GM23338 (cell line): Measurements from ENCODE around the gene PRKG2. TPM values are rescaled to one million over a fixed set of nuclear protein-coding genes. Genes with fewer than 3 reads are reported as not detected.

ENCODE experiments used
- ATAC-seq: fragments of 200-7000 bp; cut with Tn5 transposase; 3 replicates; pipeline ENCODE4 v1.9.1; 2020
- DNase-seq: peaks from one replicate; pipeline ENCODE4 v3.0.0-alpha.2; 2015; ENCODE audit warnings: low spot score
- H2AFZ ChIP-seq: fragments of 200-600 bp; sonication (generic); 2 replicates; pipeline ENCODE4 v1.8.0; 2016; ENCODE audit warnings: antibody characterized with exemption, mild to moderate bottlenecking, moderate library complexity
- H3F3A ChIP-seq: fragments of 200-600 bp; sonication (generic); replicated peaks from 2 replicates; pipeline ENCODE4 v1.8.0; 2017; ENCODE audit warnings: antibody characterized with exemption, mixed run types, low read depth
- H3K27ac ChIP-seq: fragments of 200-600 bp; sonication (generic); 2 replicates; pipeline ENCODE4 v1.6.1; 2016; ENCODE audit warnings: low read depth
- H3K27me3 ChIP-seq: fragments of 200-600 bp; sonication (generic); 2 replicates; pipeline ENCODE4 v1.8.0; 2016; ENCODE audit warnings: mild to moderate bottlenecking, mixed run types, moderate library complexity; ENCODE audit not compliant: insufficient read depth
- H3K36me3 ChIP-seq: fragments of 200-600 bp; sonication (generic); 2 replicates; pipeline ENCODE4 v1.8.0; 2016; ENCODE audit warnings: mild to moderate bottlenecking; ENCODE audit not compliant: insufficient read depth
- H3K4me1 ChIP-seq: fragments of 200-600 bp; sonication (generic); 2 replicates; pipeline ENCODE4 v1.8.0; 2016; ENCODE audit warnings: mild to moderate bottlenecking, moderate library complexity; ENCODE audit not compliant: insufficient read depth
- H3K4me2 ChIP-seq: fragments of 200-600 bp; sonication (generic); 2 replicates; pipeline ENCODE4 v1.7.1; 2017; ENCODE audit warnings: mixed run types
- H3K4me3 ChIP-seq: fragments of 200-600 bp; sonication (generic); 2 replicates; pipeline ENCODE4 v1.6.1; 2016; ENCODE audit warnings: mixed run types
- H3K79me2 ChIP-seq: fragments of 200-600 bp; sonication (generic); replicated peaks from 2 replicates; pipeline ENCODE4 v1.8.0; 2017; ENCODE audit warnings: mild to moderate bottlenecking; ENCODE audit not compliant: insufficient read depth
- H3K9me2 ChIP-seq: fragments of 200-600 bp; sonication (generic); 2 replicates; pipeline ENCODE4 v1.8.0; 2017; ENCODE audit not compliant: insufficient read depth
- H4K20me1 ChIP-seq: fragments of 200-600 bp; sonication (generic); replicated peaks from 2 replicates; pipeline ENCODE4 v1.8.0; 2017; ENCODE audit warnings: mild to moderate bottlenecking; ENCODE audit not compliant: insufficient read depth
- H3K27ac Mint-ChIP-seq: 2 replicates; pipeline ENCODE4 v1.8.0; 2020; ENCODE audit warnings: inconsistent platforms, mild to moderate bottlenecking, moderate library complexity, mixed read lengths
- H3K27me3 Mint-ChIP-seq: 3 replicates; pipeline ENCODE4 v1.8.0; 2022; ENCODE audit warnings: low read depth, mild to moderate bottlenecking, moderate library complexity, mixed read lengths, inconsistent platforms; ENCODE audit not compliant: insufficient read depth, poor library complexity
- H3K36me3 Mint-ChIP-seq: 3 replicates; pipeline ENCODE4 v1.8.0; 2021; ENCODE audit warnings: low read depth, mild to moderate bottlenecking, inconsistent platforms, moderate library complexity, mixed read lengths
- H3K4me1 Mint-ChIP-seq: 3 replicates; pipeline ENCODE4 v1.8.0; 2020; ENCODE audit warnings: mild to moderate bottlenecking, inconsistent platforms, mixed read lengths
- H3K4me3 Mint-ChIP-seq: 3 replicates; pipeline ENCODE4 v1.8.0; 2021; ENCODE audit warnings: moderate library complexity, mild to moderate bottlenecking, inconsistent platforms, mixed read lengths
- H3K9me3 Mint-ChIP-seq: 3 replicates; pipeline ENCODE4 v1.8.0; 2020; ENCODE audit warnings: moderate library complexity, mild to moderate bottlenecking, inconsistent platforms, mixed read lengths
- CREB1 ChIP-seq: fragments of 250-450 bp; sonication (Bioruptor Pico); IDR thresholded peaks from 2 replicates; pipeline ENCODE4 v1.5.0; 2020; ENCODE audit warnings: low read depth, mild to moderate bottlenecking, moderate library complexity
- EZH2phosphoT487 ChIP-seq: fragments of 200-600 bp; sonication (generic); IDR thresholded peaks from one replicate; pipeline ENCODE4 v1.8.1; 2018; ENCODE audit warnings: antibody characterized with exemption; ENCODE audit not compliant: unreplicated experiment
- JUNB ChIP-seq: IDR thresholded peaks from one replicate; pipeline ENCODE4 v1.6.1; 2016; ENCODE audit warnings: antibody characterized with exemption; ENCODE audit not compliant: unreplicated experiment
- ZNF114 ChIP-seq: fragments of 250-450 bp; sonication (Bioruptor Pico); IDR thresholded peaks from 2 replicates; pipeline ENCODE4 v1.5.0; 2020; ENCODE audit warnings: mild to moderate bottlenecking, moderate library complexity
- polyA plus RNA-seq: library from polyadenylated mRNA; unstranded; fragments of >200 nt; fragmentation: Nextera tagmentation; extraction: Ambion mirVana; gene quantifications from 2 replicates; pipeline ENCODE4 v1.2.1, GENCODE V29; 2016
- total RNA-seq: library from RNA; depleted of rRNA; stranded (reverse); fragments of >200 nt; shearing (Covaris generic); gene quantifications from 2 replicates; pipeline ENCODE4 v1.2.3, GENCODE V29; 2014
- TF ChIP-seq, protein P1 (sequence below): fragments of 250-450 bp; sonication (Bioruptor Pico); IDR thresholded peaks from 2 replicates; pipeline ENCODE4 v1.5.0; 2020; ENCODE audit warnings: mild to moderate bottlenecking, moderate library complexity
- TF ChIP-seq, protein P2 (sequence below): IDR thresholded peaks from 2 replicates; pipeline ENCODE4 v1.6.1; 2016; ENCODE audit warnings: antibody characterized with exemption
- TF ChIP-seq, protein P3 (sequence below), 2 experiments: fragments of 200-600 bp in 1 of 2; sonication (generic) in 1 of 2; conservative IDR thresholded peaks; 2 replicates each; pipeline versions ENCODE4 v1.5.1 to v1.6.1; 2016 to 2017; ENCODE audit warnings: antibody characterized with exemption in 2 of 2, low read depth in 2 of 2, mild to moderate bottlenecking in 2 of 2, moderate library complexity in 1 of 2

Gene PRKG2
- total and polyA plus RNA-seq, 2 experiments from 2014 or later = 1.9 to 3.6 TPM

DNA sequence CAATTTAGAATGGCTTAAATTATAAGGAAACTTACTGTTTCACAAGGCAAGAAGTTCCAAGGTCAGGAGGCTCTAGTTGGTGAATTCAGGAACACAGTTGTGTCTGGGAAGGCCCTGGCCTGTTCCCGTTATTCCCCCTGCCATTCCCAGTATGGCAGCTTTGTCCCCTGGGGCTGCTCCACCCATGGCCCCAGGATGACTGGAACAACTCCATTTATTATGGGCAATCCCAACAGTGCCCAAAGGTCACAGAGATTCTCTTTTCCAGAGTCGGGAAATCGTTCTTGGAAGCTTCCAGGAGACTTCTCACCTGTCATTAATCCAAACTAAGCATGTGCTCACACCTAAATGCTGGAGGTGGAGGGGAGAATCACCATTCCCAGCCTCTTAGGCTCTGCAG, 2.8 kb upstream of the PRKG2 start (continued):
- TF ChIP-seq, protein P1, sequence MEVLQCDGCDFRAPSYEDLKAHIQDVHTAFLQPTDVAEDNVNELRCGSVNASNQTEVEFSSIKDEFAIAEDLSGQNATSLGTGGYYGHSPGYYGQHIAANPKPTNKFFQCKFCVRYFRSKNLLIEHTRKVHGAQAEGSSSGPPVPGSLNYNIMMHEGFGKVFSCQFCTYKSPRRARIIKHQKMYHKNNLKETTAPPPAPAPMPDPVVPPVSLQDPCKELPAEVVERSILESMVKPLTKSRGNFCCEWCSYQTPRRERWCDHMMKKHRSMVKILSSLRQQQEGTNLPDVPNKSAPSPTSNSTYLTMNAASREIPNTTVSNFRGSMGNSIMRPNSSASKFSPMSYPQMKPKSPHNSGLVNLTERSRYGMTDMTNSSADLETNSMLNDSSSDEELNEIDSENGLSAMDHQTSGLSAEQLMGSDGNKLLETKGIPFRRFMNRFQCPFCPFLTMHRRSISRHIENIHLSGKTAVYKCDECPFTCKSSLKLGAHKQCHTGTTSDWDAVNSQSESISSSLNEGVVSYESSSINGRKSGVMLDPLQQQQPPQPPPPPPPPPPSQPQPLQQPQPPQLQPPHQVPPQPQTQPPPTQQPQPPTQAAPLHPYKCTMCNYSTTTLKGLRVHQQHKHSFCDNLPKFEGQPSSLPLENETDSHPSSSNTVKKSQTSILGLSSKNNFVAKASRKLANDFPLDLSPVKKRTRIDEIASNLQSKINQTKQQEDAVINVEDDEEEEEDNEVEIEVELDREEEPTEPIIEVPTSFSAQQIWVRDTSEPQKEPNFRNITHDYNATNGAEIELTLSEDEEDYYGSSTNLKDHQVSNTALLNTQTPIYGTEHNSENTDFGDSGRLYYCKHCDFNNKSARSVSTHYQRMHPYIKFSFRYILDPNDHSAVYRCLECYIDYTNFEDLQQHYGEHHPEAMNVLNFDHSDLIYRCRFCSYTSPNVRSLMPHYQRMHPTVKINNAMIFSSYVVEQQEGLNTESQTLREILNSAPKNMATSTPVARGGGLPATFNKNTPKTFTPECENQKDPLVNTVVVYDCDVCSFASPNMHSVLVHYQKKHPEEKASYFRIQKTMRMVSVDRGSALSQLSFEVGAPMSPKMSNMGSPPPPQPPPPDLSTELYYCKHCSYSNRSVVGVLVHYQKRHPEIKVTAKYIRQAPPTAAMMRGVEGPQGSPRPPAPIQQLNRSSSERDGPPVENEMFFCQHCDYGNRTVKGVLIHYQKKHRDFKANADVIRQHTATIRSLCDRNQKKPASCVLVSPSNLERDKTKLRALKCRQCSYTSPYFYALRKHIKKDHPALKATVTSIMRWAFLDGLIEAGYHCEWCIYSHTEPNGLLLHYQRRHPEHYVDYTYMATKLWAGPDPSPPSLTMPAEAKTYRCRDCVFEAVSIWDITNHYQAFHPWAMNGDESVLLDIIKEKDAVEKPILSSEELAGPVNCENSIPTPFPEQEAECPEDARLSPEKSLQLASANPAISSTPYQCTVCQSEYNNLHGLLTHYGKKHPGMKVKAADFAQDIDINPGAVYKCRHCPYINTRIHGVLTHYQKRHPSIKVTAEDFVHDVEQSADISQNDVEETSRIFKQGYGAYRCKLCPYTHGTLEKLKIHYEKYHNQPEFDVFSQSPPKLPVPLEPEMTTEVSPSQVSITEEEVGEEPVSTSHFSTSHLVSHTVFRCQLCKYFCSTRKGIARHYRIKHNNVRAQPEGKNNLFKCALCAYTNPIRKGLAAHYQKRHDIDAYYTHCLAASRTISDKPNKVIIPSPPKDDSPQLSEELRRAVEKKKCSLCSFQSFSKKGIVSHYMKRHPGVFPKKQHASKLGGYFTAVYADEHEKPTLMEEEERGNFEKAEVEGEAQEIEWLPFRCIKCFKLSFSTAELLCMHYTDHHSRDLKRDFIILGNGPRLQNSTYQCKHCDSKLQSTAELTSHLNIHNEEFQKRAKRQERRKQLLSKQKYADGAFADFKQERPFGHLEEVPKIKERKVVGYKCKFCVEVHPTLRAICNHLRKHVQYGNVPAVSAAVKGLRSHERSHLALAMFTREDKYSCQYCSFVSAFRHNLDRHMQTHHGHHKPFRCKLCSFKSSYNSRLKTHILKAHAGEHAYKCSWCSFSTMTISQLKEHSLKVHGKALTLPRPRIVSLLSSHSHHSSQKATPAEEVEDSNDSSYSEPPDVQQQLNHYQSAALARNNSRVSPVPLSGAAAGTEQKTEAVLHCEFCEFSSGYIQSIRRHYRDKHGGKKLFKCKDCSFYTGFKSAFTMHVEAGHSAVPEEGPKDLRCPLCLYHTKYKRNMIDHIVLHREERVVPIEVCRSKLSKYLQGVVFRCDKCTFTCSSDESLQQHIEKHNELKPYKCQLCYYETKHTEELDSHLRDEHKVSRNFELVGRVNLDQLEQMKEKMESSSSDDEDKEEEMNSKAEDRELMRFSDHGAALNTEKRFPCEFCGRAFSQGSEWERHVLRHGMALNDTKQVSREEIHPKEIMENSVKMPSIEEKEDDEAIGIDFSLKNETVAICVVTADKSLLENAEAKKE (CRISPR knock-in tag) = no peak
- TF ChIP-seq EZH2phosphoT487 (no peak), CREB1 (CRISPR knock-in tag) (no peak), JUNB (no peak)
- TF ChIP-seq, protein P2, sequence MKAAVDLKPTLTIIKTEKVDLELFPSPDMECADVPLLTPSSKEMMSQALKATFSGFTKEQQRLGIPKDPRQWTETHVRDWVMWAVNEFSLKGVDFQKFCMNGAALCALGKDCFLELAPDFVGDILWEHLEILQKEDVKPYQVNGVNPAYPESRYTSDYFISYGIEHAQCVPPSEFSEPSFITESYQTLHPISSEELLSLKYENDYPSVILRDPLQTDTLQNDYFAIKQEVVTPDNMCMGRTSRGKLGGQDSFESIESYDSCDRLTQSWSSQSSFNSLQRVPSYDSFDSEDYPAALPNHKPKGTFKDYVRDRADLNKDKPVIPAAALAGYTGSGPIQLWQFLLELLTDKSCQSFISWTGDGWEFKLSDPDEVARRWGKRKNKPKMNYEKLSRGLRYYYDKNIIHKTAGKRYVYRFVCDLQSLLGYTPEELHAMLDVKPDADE = no peak

- no peaks in the 10 kb centered on the region for H3K36me3 Mint-ChIP-seq
- Histone ChIP-seq H2AFZ (peak overlapping the region; percentile 99), H3K4me1 (no peaks in the 10 kb centered on the region), H3K9me2 (0 out of 2 replicates have a peak, but pooled peaks cover 4% of the 10 kb centered on the region), H3K4me2 (peak overlapping the region; percentile 90), H3K27ac (no peak overlapping the region), H3K4me3 (peak overlapping the region; percentile 81), H3K36me3 (no peaks in the 10 kb centered on the region), H3K27me3 (peaks cover 56% of the 10 kb centered on the region), H4K20me1 (no peaks in the 10 kb centered on the region), H3K79me2 (no peaks in the 10 kb centered on the region), H3F3A (no peaks in the 10 kb centered on the region)
- no peak for DNase-seq
- H3K9me3 Mint-ChIP-seq = peaks cover 3% of the 10 kb centered on the region; the same call in 1 of the 3 replicates
- peaks cover 11% of the 10 kb centered on the region; the same call in 2 of the 3 replicates for H3K4me1 Mint-ChIP-seq
- H3K27me3 Mint-ChIP-seq = peaks cover 16% of the 10 kb centered on the region
- ATAC-seq = no peak
- H3K27ac Mint-ChIP-seq = no peak overlapping the region
- H3K4me3 Mint-ChIP-seq = peak overlapping the region; percentile 75
- no peak for TF ChIP-seq JUNB
- TF ChIP-seq, protein P3, sequence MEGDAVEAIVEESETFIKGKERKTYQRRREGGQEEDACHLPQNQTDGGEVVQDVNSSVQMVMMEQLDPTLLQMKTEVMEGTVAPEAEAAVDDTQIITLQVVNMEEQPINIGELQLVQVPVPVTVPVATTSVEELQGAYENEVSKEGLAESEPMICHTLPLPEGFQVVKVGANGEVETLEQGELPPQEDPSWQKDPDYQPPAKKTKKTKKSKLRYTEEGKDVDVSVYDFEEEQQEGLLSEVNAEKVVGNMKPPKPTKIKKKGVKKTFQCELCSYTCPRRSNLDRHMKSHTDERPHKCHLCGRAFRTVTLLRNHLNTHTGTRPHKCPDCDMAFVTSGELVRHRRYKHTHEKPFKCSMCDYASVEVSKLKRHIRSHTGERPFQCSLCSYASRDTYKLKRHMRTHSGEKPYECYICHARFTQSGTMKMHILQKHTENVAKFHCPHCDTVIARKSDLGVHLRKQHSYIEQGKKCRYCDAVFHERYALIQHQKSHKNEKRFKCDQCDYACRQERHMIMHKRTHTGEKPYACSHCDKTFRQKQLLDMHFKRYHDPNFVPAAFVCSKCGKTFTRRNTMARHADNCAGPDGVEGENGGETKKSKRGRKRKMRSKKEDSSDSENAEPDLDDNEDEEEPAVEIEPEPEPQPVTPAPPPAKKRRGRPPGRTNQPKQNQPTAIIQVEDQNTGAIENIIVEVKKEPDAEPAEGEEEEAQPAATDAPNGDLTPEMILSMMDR (conservative IDR thresholded peaks at IDR 0.05; ENCODE audit: low read depth in 2 of 2) = no peak
- TF ChIP-seq ZNF114 = no peak
These were observed 909 bp upstream of the PRKG2 start for GRCh38 chr4:81215931-81216330.
